Panc1 (cell line): ENCODE measurements around the gene ZCCHC3.

Experiments
- POLR2AphosphoS5 ChIP-seq: IDR thresholded peaks from 2 replicates; pipeline ENCODE4 v1.6.1; 2012; ENCODE audit warnings: mild to moderate bottlenecking, low read depth, low read length, moderate library complexity
- TCF7L2 ChIP-seq: IDR thresholded peaks from 2 replicates; pipeline ENCODE4 v1.6.1; 2011; ENCODE audit warnings: mild to moderate bottlenecking, low read depth, low read length, inconsistent platforms
- TF ChIP-seq, protein P1 (sequence below): fragments of 450-650 bp; IDR thresholded peaks from 2 replicates; pipeline ENCODE4 v1.5.1; 2017; ENCODE audit warnings: mild to moderate bottlenecking
- TF ChIP-seq, protein P2 (sequence below), 2 experiments: IDR thresholded peaks; 2 replicates each; pipeline ENCODE4 v1.6.1; 2011 to 2012; ENCODE audit warnings: low read depth in 2 of 2, control low read depth in 1 of 2, low read length in 1 of 2, mild to moderate bottlenecking in 1 of 2, moderate library complexity in 1 of 2; ENCODE audit not compliant: insufficient read depth in 1 of 2

- TF ChIP-seq TCF7L2, result no peak
- TF ChIP-seq, protein P1, sequence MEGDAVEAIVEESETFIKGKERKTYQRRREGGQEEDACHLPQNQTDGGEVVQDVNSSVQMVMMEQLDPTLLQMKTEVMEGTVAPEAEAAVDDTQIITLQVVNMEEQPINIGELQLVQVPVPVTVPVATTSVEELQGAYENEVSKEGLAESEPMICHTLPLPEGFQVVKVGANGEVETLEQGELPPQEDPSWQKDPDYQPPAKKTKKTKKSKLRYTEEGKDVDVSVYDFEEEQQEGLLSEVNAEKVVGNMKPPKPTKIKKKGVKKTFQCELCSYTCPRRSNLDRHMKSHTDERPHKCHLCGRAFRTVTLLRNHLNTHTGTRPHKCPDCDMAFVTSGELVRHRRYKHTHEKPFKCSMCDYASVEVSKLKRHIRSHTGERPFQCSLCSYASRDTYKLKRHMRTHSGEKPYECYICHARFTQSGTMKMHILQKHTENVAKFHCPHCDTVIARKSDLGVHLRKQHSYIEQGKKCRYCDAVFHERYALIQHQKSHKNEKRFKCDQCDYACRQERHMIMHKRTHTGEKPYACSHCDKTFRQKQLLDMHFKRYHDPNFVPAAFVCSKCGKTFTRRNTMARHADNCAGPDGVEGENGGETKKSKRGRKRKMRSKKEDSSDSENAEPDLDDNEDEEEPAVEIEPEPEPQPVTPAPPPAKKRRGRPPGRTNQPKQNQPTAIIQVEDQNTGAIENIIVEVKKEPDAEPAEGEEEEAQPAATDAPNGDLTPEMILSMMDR, result no peak
- TF ChIP-seq, protein P2, sequence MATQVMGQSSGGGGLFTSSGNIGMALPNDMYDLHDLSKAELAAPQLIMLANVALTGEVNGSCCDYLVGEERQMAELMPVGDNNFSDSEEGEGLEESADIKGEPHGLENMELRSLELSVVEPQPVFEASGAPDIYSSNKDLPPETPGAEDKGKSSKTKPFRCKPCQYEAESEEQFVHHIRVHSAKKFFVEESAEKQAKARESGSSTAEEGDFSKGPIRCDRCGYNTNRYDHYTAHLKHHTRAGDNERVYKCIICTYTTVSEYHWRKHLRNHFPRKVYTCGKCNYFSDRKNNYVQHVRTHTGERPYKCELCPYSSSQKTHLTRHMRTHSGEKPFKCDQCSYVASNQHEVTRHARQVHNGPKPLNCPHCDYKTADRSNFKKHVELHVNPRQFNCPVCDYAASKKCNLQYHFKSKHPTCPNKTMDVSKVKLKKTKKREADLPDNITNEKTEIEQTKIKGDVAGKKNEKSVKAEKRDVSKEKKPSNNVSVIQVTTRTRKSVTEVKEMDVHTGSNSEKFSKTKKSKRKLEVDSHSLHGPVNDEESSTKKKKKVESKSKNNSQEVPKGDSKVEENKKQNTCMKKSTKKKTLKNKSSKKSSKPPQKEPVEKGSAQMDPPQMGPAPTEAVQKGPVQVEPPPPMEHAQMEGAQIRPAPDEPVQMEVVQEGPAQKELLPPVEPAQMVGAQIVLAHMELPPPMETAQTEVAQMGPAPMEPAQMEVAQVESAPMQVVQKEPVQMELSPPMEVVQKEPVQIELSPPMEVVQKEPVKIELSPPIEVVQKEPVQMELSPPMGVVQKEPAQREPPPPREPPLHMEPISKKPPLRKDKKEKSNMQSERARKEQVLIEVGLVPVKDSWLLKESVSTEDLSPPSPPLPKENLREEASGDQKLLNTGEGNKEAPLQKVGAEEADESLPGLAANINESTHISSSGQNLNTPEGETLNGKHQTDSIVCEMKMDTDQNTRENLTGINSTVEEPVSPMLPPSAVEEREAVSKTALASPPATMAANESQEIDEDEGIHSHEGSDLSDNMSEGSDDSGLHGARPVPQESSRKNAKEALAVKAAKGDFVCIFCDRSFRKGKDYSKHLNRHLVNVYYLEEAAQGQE (IDR thresholded peaks at IDR 0.05; ENCODE audit: insufficient read depth in 1 of 2, low read depth in 2 of 2, low read length in 1 of 2), result no peak
- no peak for TF ChIP-seq POLR2AphosphoS5
Measured at GRCh38 chr20:263701-264100, 33.7 kb upstream of the ZCCHC3 start.
